Right cardiac atrium (tissue), 5 donors: ENCODE data around the gene F11R. TPM values are rescaled to one million over a fixed set of nuclear protein-coding genes. Genes with fewer than 3 reads are reported as not detected.
A peak's percentile ranks its signal among the peaks of the same experiment; 100 is the strongest.
"Not testable (repeated sequence)": the region's sequence is repeated elsewhere in the genome, so short reads cannot be mapped to it uniquely, and the experiment has no call there.

Source experiments
- ATAC-seq, 2 donors: fragments of 200-7000 bp; cut with Tn5 transposase; one replicate each; pipeline versions ENCODE4 v1.8.0 to v1.9.1; 2020; ENCODE audit warnings: moderate library complexity in 2 of 2, mild to moderate bottlenecking in 1 of 2
- DNase-seq, 3 donors: peaks; one replicate each; pipeline ENCODE4 v3.0.0-alpha.2; 2020
- H3K27ac ChIP-seq: one replicate; pipeline ENCODE4 v1.5.1; 2013; ENCODE audit warnings: mild to moderate bottlenecking, low read length, control low read depth, moderate library complexity
- H3K27me3 ChIP-seq: one replicate; pipeline ENCODE4 v1.6.1; 2013; ENCODE audit not compliant: control insufficient read depth, insufficient read depth
- H3K4me1 ChIP-seq: one replicate; pipeline ENCODE4 v1.6.1; 2013; ENCODE audit warnings: low read length; ENCODE audit not compliant: control insufficient read depth, insufficient read depth
- H3K4me3 ChIP-seq: one replicate; pipeline ENCODE4 v1.5.1; 2013; ENCODE audit warnings: low read length, control low read depth
- H3K9me3 ChIP-seq: one replicate; pipeline ENCODE4 v1.6.1; 2013; ENCODE audit warnings: low read length; ENCODE audit not compliant: control insufficient read depth
- WGBS: extraction: QIAGEN DNeasy Blood & Tissue Kit; methylation state at CpG from one replicate; pipeline ENCODE4 v1.1.7; 2013; 5-methylcytosine and 5-hydroxymethylcytosine counted together
- intact Hi-C, 4 donors: fragments of 100-400 bp; cut with DNase I; formaldehyde crosslinking; loops; one replicate each; pipeline versions ENCODE4 v1.11.0 to v1.14.0; 2022 to 2023
- polyA plus RNA-seq: library from polyadenylated mRNA; stranded (reverse); fragments of 200-250 nt; gene quantifications from one replicate; pipeline ENCODE4 v1.2.3, GENCODE V29; 2013
- total RNA-seq, 4 donors: library from RNA; stranded (reverse); fragmentation: NEBNext Ultra II Directional; extraction: Animal tissue kit (Norgen Biotek cat#: 25700); gene quantifications; one replicate each; pipeline ENCODE4 v1.2.1, GENCODE V29; 2021
- donor health status: healthy with polysubstance abuse.
- donor health status: DM: no; HTN: yes; CAD: no.
- donor health status: DM: no; HTN: no; CAD: no.
- donor health status: DM: no; HTN: yes; CAD: no; lungs with severe emphysema.
- donor health status: DM: yes; HTN: yes; CAD: no.

The F11R gene
- total and polyA plus RNA-seq, 5 donors = 12.6 to 27.2 (median 25.3) TPM

DNA sequence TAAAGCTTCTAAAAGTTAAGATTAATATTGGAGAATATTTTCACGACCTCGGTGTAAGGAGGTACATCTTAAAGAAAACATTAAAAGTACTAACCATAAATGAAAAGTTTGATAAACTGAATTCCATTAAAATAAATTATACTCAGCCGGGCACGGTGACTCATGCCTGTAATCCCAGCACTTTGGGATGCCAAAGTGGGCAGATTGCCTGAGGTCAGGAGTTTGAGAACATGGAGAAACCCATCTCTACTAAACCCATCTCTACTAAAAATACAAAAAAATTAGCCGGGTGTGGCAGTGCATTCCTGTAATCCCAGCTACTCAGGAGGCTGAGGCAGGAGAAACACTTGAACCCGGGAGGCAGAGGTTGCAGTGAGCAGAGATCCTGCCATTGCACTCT, 75.1 kb downstream of the F11R start:
- H3K27ac ChIP-seq, H3K27me3 ChIP-seq, H3K9me3 ChIP-seq, ATAC-seq, H3K4me1 ChIP-seq, H3K4me3 ChIP-seq, intact Hi-C loops: not testable (repeated sequence)
- DNase-seq = peak in 1 of 3 donors; percentile 55
- 79% methylated on average over 6 of the region's 6 CpGs for WGBS

Other genes with a start within 250 kb of the F11R start
- gene LY9, start 225.0 kb downstream of the F11R start, total RNA-seq = under 1 TPM in 3 of 4 donors, not detected in 1; 0.25 to 0.29 (median 0.25) TPM
- gene LY9, start 225.0 kb downstream of the F11R start, polyA plus RNA-seq = 0.09 TPM
- 1 to 10 TPM in 2 of 4 donors, under 1 TPM in 2; 0.51 to 2.3 (median 0.86) TPM for gene CD244, start 158.3 kb downstream of the F11R start, total RNA-seq
- gene CD244, start 158.3 kb downstream of the F11R start, polyA plus RNA-seq = 0.29 TPM
- 10 to 100 TPM in 3 of 4 donors, 1 to 10 TPM in 1; 6.4 to 30.0 (median 21.2) TPM for gene ITLN1, start 136.0 kb downstream of the F11R start, total RNA-seq
- 3.0 TPM for gene ITLN1, start 136.0 kb downstream of the F11R start, polyA plus RNA-seq
- gene ITLN2, start 66.3 kb downstream of the F11R start, total RNA-seq = 1 to 10 TPM in 2 of 4 donors, under 1 TPM in 2; 0.58 to 2.1 (median 0.94) TPM
- gene ITLN2, start 66.3 kb downstream of the F11R start, polyA plus RNA-seq = 0.88 TPM
- gene TSTD1, start 17.8 kb upstream of the F11R start, total RNA-seq = 10 to 100 TPM; 23.5 to 46.8 (median 35.8) TPM
- 63.6 TPM for gene TSTD1, start 17.8 kb upstream of the F11R start, polyA plus RNA-seq
- gene USF1, start 24.8 kb upstream of the F11R start, total RNA-seq = 10 to 100 TPM; 34.5 to 41.4 (median 40.7) TPM
- 32.8 TPM for gene USF1, start 24.8 kb upstream of the F11R start, polyA plus RNA-seq
- 1 to 10 TPM; 2.7 to 5.0 (median 4.7) TPM for gene ARHGAP30, start 48.7 kb upstream of the F11R start, total RNA-seq
- 1.5 TPM for gene ARHGAP30, start 48.7 kb upstream of the F11R start, polyA plus RNA-seq
- not detected for gene NECTIN4, start 68.4 kb upstream of the F11R start, total RNA-seq
- gene NECTIN4, start 68.4 kb upstream of the F11R start, polyA plus RNA-seq = 0.02 TPM
- gene KLHDC9, start 77.2 kb upstream of the F11R start, total RNA-seq = 1 to 10 TPM; 3.4 to 5.4 (median 4.4) TPM
- gene KLHDC9, start 77.2 kb upstream of the F11R start, polyA plus RNA-seq = 5.1 TPM
- gene PFDN2, start 96.9 kb upstream of the F11R start, total RNA-seq = 10 to 100 TPM; 44.9 to 58.6 (median 51.5) TPM
- 151 TPM for gene PFDN2, start 96.9 kb upstream of the F11R start, polyA plus RNA-seq
- 10 to 100 TPM; 28.0 to 33.5 (median 30.4) TPM for gene NIT1, start 97.0 kb upstream of the F11R start, total RNA-seq
- gene NIT1, start 97.0 kb upstream of the F11R start, polyA plus RNA-seq = 29.7 TPM
- 10 to 100 TPM; 26.3 to 30.6 (median 28.7) TPM for gene DEDD, start 111.5 kb upstream of the F11R start, total RNA-seq
- 15.5 TPM for gene DEDD, start 111.5 kb upstream of the F11R start, polyA plus RNA-seq
- gene UFC1, start 132.8 kb upstream of the F11R start, total RNA-seq = 10 to 100 TPM; 82.6 to 91.0 (median 89.1) TPM
- gene UFC1, start 132.8 kb upstream of the F11R start, polyA plus RNA-seq = 99.9 TPM
- 10 to 100 TPM; 14.9 to 25.7 (median 20.9) TPM for gene USP21, start 138.3 kb upstream of the F11R start, total RNA-seq
- 18.1 TPM for gene USP21, start 138.3 kb upstream of the F11R start, polyA plus RNA-seq
- 10 to 100 TPM; 11.4 to 16.0 (median 14.9) TPM for gene PPOX, start 145.3 kb upstream of the F11R start, total RNA-seq
- 15.2 TPM for gene PPOX, start 145.3 kb upstream of the F11R start, polyA plus RNA-seq
- 10 to 100 TPM; 16.0 to 21.0 (median 19.7) TPM for gene B4GALT3, start 156.4 kb upstream of the F11R start, total RNA-seq
- gene B4GALT3, start 156.4 kb upstream of the F11R start, polyA plus RNA-seq = 17.5 TPM
- gene ADAMTS4, start 177.9 kb upstream of the F11R start, total RNA-seq = 100 to 1,000 TPM in 1 of 4 donors, 10 to 100 TPM in 2, 1 to 10 TPM in 1; 6.9 to 111 (median 17.2) TPM
- gene ADAMTS4, start 177.9 kb upstream of the F11R start, polyA plus RNA-seq = 24.4 TPM
- gene NDUFS2, start 181.2 kb upstream of the F11R start, total RNA-seq = 100 to 1,000 TPM; 162 to 229 (median 177) TPM
- gene NDUFS2, start 181.2 kb upstream of the F11R start, polyA plus RNA-seq = 219 TPM
- gene FCER1G, start 194.1 kb upstream of the F11R start, total RNA-seq = 10 to 100 TPM; 23.3 to 44.3 (median 32.9) TPM
- gene FCER1G, start 194.1 kb upstream of the F11R start, polyA plus RNA-seq = 33.4 TPM
- not detected for gene APOA2, start 202.5 kb upstream of the F11R start, total RNA-seq
- gene APOA2, start 202.5 kb upstream of the F11R start, polyA plus RNA-seq = 0.34 TPM
- 10 to 100 TPM; 27.7 to 42.9 (median 32.1) TPM for gene TOMM40L, start 204.9 kb upstream of the F11R start, total RNA-seq
- 31.9 TPM for gene TOMM40L, start 204.9 kb upstream of the F11R start, polyA plus RNA-seq
- not detected for gene NR1I3, start 217.1 kb upstream of the F11R start, total RNA-seq
- gene NR1I3, start 217.1 kb upstream of the F11R start, polyA plus RNA-seq = 0.18 TPM
- gene PCP4L1, start 237.6 kb upstream of the F11R start, total RNA-seq = under 1 TPM; 0.21 to 0.94 (median 0.57) TPM
- 0.45 TPM for gene PCP4L1, start 237.6 kb upstream of the F11R start, polyA plus RNA-seq